Ovary (tissue), 3 donors: ENCODE data around the gene CPNE1.

Source experiments
- POLR2A ChIP-seq: fragments of 450-650 bp; IDR thresholded peaks from one replicate; pipeline ENCODE4 v1.6.1; 2017; ENCODE audit warnings: antibody characterized with exemption, mild to moderate bottlenecking, moderate library complexity
- TF ChIP-seq, protein P1 (sequence below), 3 donors: fragments of 450-650 bp in 2 of 3; fragments of 200-600 bp in 1 of 3; IDR thresholded peaks; one replicate each; pipeline versions ENCODE4 v1.5.1 to v1.8.0; 2016 to 2022; ENCODE audit warnings: antibody characterized with exemption in 3 of 3, mild to moderate bottlenecking in 1 of 3
- donor health status: DM: no; HTN: no; CAD: no.

DNA sequence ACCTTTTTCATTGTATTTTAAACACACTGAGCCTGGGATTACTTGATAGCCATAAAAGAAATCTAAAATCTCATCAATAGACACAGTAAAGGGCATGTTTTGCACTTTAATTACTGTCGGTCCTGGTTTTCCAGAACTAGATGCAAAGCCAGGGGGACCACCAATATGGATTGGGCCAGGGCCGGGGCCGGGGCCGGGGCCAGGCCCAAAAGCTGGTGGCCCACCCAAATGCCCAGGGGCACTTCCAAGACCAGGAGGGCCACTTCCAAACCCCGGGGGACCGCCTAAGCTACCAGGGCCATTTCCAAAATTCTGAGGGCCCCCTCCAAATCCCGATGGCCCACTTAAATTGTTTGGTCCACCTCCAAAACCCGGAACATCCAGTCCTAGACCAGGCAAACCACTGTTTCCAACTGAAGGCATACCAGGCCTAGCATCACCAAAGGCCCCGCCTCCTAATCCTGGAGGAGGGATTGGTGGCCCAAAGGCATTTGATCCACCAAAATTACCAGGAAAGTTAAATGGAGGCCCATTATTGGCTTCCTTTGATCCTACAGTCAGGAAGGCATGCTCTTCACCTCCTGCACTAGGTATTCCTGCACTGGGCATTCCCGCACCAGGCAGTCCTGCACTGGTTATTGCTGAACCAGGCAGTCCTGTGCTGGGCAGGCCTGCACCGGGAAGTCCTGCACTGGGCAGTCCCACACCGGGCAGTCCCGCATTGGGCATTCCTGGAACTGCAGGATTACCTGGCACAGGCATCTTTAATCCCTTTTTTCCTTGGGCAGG, 11.9 kb downstream of the CPNE1 start:
- TF ChIP-seq, protein P1, sequence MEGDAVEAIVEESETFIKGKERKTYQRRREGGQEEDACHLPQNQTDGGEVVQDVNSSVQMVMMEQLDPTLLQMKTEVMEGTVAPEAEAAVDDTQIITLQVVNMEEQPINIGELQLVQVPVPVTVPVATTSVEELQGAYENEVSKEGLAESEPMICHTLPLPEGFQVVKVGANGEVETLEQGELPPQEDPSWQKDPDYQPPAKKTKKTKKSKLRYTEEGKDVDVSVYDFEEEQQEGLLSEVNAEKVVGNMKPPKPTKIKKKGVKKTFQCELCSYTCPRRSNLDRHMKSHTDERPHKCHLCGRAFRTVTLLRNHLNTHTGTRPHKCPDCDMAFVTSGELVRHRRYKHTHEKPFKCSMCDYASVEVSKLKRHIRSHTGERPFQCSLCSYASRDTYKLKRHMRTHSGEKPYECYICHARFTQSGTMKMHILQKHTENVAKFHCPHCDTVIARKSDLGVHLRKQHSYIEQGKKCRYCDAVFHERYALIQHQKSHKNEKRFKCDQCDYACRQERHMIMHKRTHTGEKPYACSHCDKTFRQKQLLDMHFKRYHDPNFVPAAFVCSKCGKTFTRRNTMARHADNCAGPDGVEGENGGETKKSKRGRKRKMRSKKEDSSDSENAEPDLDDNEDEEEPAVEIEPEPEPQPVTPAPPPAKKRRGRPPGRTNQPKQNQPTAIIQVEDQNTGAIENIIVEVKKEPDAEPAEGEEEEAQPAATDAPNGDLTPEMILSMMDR (IDR thresholded peaks at IDR 0.05) = no peak
- no peak for TF ChIP-seq POLR2A
